ENCODE measurements around the gene WDR4. TPM values are rescaled to one million over a fixed set of nuclear protein-coding genes. Genes with fewer than 3 reads are reported as not detected.
"Not testable (repeated sequence)": the region's sequence is repeated elsewhere in the genome, so short reads cannot be mapped to it uniquely, and the experiment has no call there.

Gene WDR4
- total and polyA plus RNA-seq, 2 of the 13 experiments (the other 11 are each of a cell fraction or from before 2014, with no cell fraction given) = 11.3 to 14.4 TPM

- POLR2A ChIA-PET = no interaction called here
- BruUV-seq (replicated peaks) = no TSS peak
- Histone ChIP-seq H2AFZ (ENCODE audit: low read length) (no peak overlapping the region), H4K20me1 (ENCODE audit: insufficient read depth, low read length) (no peaks in the 10 kb centered on the region), H3K27me3 (ENCODE audit: control insufficient read depth in 1 of 2, insufficient read depth in 2 of 2, low read length in 2 of 2) (no peaks in the 10 kb centered on the region), H3K79me2 (ENCODE audit: insufficient read depth, low read length) (no peaks in the 10 kb centered on the region), H3K4me2 (ENCODE audit: low read depth, low read length) (no peak overlapping the region), H3K9ac (ENCODE audit: insufficient read depth, low read depth, low read length) (no peak overlapping the region), H3K4me1 (ENCODE audit: insufficient read depth, low read length) (peaks cover 11% of the 10 kb centered on the region), H3K4me3 (replicated peaks in 1 of 3; ENCODE audit: insufficient read depth in 1 of 3, low read depth in 2 of 3, low read length in 3 of 3) (no peak overlapping the region), H3K9me3 (ENCODE audit: low read length) (peaks cover 20% of the 10 kb centered on the region), H3K36me3 (replicated peaks in 1 of 2; ENCODE audit: control insufficient read depth in 1 of 2, insufficient read depth in 2 of 2, low read length in 2 of 2) (no peaks in the 10 kb centered on the region), H3K27ac (ENCODE audit: extremely low read length, insufficient read depth, low read length) (no peak overlapping the region)
- DNase-seq (ENCODE audit: low spot score) = no peak
- no peak for TF ChIP-seq ZSCAN22 (CRISPR knock-in tag; IDR thresholded peaks at IDR 0.05)
- TF ChIP-seq ZFP36 (IDR thresholded peaks at IDR 0.05; ENCODE audit: borderline replicate concordance, low read depth, low read length, partially characterized antibody) = peak; percentile 68
- 47% methylated on average over 1 of the region's 1 CpG for WGBS (ENCODE audit: low lambda C conversion rate)
- intact Hi-C loops (cut with micrococcal nuclease; ENCODE audit: unreplicated experiment) = no loop called here
- in situ Hi-C loops (cut with HindIII; ENCODE audit: extremely low pct_ligation_motif_present, low pct_unique_long_range_greater_than_20kb) = no loop called here
- no peak for FAIRE-seq
- no peak for ATAC-seq
- CTCF ChIA-PET (ENCODE audit: low intra/inter-chr PET ratio, low total read pairs) = no interaction called here
Measured at GRCh38 chr21:42815217-42815616, 64.1 kb downstream of the WDR4 start.

- BruUV-seq (replicated peaks); H3K79me2 ChIP-seq (ENCODE audit: insufficient read depth, low read length); H2AFZ ChIP-seq (ENCODE audit: low read length); H3K9ac ChIP-seq (ENCODE audit: insufficient read depth, low read depth, low read length); in situ Hi-C loops (cut with HindIII; ENCODE audit: extremely low pct_ligation_motif_present, low pct_unique_long_range_greater_than_20kb); DNase-seq (ENCODE audit: low spot score); ATAC-seq; H3K4me3 ChIP-seq (replicated peaks in 1 of 3; ENCODE audit: insufficient read depth in 1 of 3, low read depth in 2 of 3, low read length in 3 of 3); intact Hi-C loops (cut with micrococcal nuclease; ENCODE audit: unreplicated experiment); CTCF ChIA-PET (ENCODE audit: low intra/inter-chr PET ratio, low total read pairs); H4K20me1 ChIP-seq (ENCODE audit: insufficient read depth, low read length); POLR2A ChIA-PET; H3K4me2 ChIP-seq (ENCODE audit: low read depth, low read length); H3K27ac ChIP-seq (ENCODE audit: extremely low read length, insufficient read depth, low read length); H3K27me3 ChIP-seq (ENCODE audit: control insufficient read depth in 1 of 2, insufficient read depth in 2 of 2, low read length in 2 of 2); FAIRE-seq; H3K36me3 ChIP-seq (replicated peaks in 1 of 2; ENCODE audit: control insufficient read depth in 1 of 2, insufficient read depth in 2 of 2, low read length in 2 of 2): not testable (repeated sequence)
- Histone ChIP-seq H3K9me3 (ENCODE audit: low read length) (peaks cover 20% of the 10 kb centered on the region), H3K4me1 (ENCODE audit: insufficient read depth, low read length) (peaks cover 20% of the 10 kb centered on the region)
- WGBS (ENCODE audit: low lambda C conversion rate) = 77% methylated on average over 5 of the region's 5 CpGs
Measured at GRCh38 chr21:42812528-42813241, 66.7 kb downstream of the WDR4 start.

Data from HepG2 (cell line).